HG03103 (cell line): ENCODE results near the gene PLA2G4C.
A peak's percentile ranks its signal among the peaks of the same experiment; 100 is the strongest.

ENCODE experiments used
- ATAC-seq: cut with Tn5 transposase; IDR thresholded peaks from one replicate; pipeline ENCODE4 v1.9.1; 2021; ENCODE audit warnings: low read depth; ENCODE audit not compliant: unreplicated experiment

PLA2G4C gene

GRCh38 chr19:48110350-48110966, at the start of gene PLA2G4C:
PLA2G4C (minus strand) TSS chr19:48110817; CDS start chr19:48106529, 4,288 bp downstream.
- peak; percentile 49 for ATAC-seq

- ATAC-seq = no peak
These were observed 47.7 kb upstream of the PLA2G4C start for GRCh38 chr19:48158210-48158790.

- ATAC-seq = no peak
These were observed 43.4 kb upstream of the PLA2G4C start for GRCh38 chr19:48154003-48154402.

GRCh38 chr19:48152551-48152950, 41.9 kb upstream of the PLA2G4C start:
- ATAC-seq = no peak

- no peak for ATAC-seq
These were observed 38.8 kb upstream of the PLA2G4C start for GRCh38 chr19:48149430-48149829.

- no peak for ATAC-seq
These were observed 38.0 kb upstream of the PLA2G4C start for GRCh38 chr19:48148576-48148975.

- ATAC-seq = no peak
These were observed 37.1 kb upstream of the PLA2G4C start for GRCh38 chr19:48147597-48148175.

- no peak for ATAC-seq
These were observed 28.4 kb upstream of the PLA2G4C start for GRCh38 chr19:48139053-48139452.

- no peak for ATAC-seq
These were observed 26.8 kb upstream of the PLA2G4C start for GRCh38 chr19:48137411-48137810.

- ATAC-seq = no peak
These were observed 25.9 kb upstream of the PLA2G4C start for GRCh38 chr19:48136547-48136946.

- ATAC-seq = no peak
These were observed 24.8 kb upstream of the PLA2G4C start for GRCh38 chr19:48135411-48135810.

GRCh38 chr19:48133094-48133493, 22.5 kb upstream of the PLA2G4C start:
- ATAC-seq = no peak

- no peak for ATAC-seq
These were observed 16.9 kb upstream of the PLA2G4C start for GRCh38 chr19:48127561-48127960.

- no peak for ATAC-seq
These were observed 13.5 kb upstream of the PLA2G4C start for GRCh38 chr19:48123907-48124651.

- no peak for ATAC-seq
These were observed 11.8 kb upstream of the PLA2G4C start for GRCh38 chr19:48122421-48122820.

- no peak for ATAC-seq
These were observed 11.3 kb upstream of the PLA2G4C start for GRCh38 chr19:48121909-48122371.

GRCh38 chr19:48121066-48121465, 10.4 kb upstream of the PLA2G4C start:
- ATAC-seq = no peak

- no peak for ATAC-seq
These were observed 9.9 kb upstream of the PLA2G4C start for GRCh38 chr19:48120505-48120904.

- ATAC-seq = no peak
These were observed 7.5 kb upstream of the PLA2G4C start for GRCh38 chr19:48118131-48118517.

- no peak for ATAC-seq
These were observed 7.0 kb upstream of the PLA2G4C start for GRCh38 chr19:48117515-48118130.
